GM18517 (cell line): ENCODE measurements around the gene STK17A.
A peak's percentile ranks its signal among the peaks of the same experiment; 100 is the strongest.
"Not testable (repeated sequence)": the region's sequence is repeated elsewhere in the genome, so short reads cannot be mapped to it uniquely, and the experiment has no call there.

Experiments
- ATAC-seq: cut with Tn5 transposase; IDR thresholded peaks from one replicate; pipeline ENCODE4 v1.9.1; 2021; ENCODE audit warnings: mild to moderate bottlenecking, moderate library complexity; ENCODE audit not compliant: unreplicated experiment

Gene STK17A

DNA sequence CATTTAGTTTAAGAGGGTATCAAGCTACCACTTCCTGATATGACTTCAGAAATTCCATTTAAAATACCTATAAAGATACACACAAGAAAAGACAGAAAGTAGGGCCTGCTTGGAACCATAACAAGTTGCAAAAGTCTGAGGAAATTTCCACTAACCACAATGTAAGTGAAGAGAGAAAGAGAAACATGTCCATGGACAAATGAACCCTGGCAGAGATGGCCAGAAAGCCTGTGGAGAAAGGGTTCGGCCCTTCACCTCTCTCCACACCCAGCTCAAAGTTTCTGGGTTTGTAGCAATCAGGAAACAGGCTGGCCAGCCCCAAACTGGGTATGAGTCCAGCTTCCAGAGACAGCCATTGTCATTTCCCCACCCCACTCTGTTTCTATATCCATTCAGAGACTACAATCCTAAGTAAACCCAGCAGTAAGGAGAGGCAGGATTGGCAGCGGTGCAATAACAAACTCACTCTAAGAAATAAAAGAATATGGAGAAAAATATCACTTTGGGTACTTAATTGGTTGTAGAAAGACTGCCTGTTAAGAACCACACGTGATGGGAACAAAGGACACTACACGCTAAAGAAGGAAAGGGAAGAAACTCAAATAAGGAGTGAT lies 71.1 kb downstream of the STK17A start:
- ATAC-seq = no peak

- no peak for ATAC-seq
Measured at GRCh38 chr7:43655584-43655983, 72.7 kb downstream of the STK17A start.

DNA sequence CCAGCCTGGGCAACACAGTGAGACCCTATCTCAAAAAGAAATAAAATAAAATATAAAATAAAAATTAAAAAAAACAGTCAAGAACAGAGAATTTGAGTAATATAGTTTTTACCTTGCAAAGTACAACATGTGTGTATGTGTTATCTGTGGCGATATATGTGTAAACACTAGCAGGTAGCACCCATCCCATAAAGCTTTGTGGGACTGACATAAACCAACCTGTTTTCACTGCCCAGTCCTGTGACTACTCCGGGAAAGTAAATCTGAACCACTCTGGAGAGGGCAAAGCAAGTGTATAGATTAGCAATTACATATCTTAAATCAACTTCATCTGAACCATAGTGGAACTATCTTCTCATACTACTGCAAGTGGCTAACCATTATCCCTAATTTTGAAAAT lies 74.1 kb downstream of the STK17A start:
- ATAC-seq = no peak

GRCh38 chr7:43658718-43659548 lies 76.0 kb downstream of the STK17A start:
- peak; percentile 64 for ATAC-seq

DNA sequence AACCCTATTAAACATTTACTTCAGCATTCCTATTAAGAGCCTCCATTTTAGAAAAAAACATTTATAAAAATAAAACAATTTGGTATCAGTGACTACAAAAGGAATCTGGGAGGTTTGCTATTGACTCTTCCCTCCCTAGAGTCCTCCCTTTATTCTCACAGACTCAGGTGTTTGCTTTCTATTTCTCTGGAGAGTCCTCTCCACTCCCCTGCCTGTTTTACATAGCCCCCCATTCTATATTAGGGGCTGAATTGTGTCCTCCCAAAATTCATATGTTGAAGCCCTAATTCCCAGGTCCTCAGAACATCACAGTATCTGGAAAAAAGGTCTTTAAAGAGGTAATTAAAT lies 76.6 kb downstream of the STK17A start:
- no peak for ATAC-seq

DNA sequence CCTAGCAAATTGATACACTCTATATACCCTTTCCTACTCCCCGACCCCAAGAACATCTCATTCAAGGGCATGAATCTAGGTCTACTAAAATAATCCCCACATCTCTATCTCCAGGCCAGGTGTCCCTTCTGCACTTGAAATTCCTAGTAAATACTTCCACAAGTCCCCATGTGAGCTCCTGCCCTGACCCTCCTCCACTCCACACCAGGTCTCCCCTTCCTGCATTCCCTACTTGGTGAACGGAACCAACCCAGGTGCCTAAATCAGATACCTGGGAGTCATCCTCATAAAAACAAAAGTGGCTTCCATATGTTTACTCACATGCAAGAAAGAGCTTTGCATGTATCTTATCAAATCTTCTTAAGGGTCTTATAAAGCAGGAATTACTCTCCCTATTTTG lies 77.2 kb downstream of the STK17A start:
- ATAC-seq = no peak

DNA sequence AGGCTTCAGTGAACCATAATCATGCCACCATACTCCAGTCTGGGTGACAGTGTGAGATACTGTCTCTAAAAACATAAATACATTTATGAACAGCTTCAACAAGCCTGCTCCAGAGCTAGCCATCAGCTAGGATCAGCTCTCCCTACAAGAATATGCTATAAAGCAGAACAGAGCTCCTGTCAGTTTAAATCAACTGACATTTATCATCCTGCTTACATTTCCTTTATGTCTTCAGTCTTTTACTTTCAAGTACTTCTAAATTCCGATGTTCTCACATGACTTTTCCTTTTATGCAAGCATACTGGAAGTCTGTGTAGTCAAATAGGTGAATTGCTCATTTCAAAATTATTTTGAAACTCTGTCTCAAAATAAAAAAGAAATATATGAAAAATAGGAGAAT lies 81.8 kb downstream of the STK17A start:
- no peak for ATAC-seq

DNA sequence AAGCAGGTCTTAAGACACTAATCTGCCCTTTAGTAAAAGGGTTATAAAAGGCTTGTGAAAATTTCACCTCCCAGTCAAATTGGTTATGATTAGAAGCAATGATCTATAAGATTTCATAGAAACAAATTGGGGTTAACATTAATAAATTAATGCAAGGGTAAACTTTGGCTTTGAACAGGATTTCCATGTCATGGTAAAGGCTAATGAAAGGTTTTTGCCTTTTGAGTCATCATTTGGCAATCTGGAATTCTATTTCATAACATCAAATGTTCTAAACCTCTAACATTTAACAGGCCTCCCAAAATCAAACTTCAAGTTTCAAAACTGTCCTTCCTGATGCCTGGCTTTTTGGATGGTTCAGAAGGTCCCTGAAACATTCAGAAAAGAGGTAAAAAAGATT lies 84.0 kb downstream of the STK17A start:
- no peak for ATAC-seq

- no peak for ATAC-seq
Measured at GRCh38 chr7:43668035-43668434, 85.1 kb downstream of the STK17A start.

GRCh38 chr7:43669286-43670081 lies 86.6 kb downstream of the STK17A start:
- ATAC-seq = no peak

- ATAC-seq = no peak
Measured at GRCh38 chr7:43671521-43671920, 88.6 kb downstream of the STK17A start.

DNA sequence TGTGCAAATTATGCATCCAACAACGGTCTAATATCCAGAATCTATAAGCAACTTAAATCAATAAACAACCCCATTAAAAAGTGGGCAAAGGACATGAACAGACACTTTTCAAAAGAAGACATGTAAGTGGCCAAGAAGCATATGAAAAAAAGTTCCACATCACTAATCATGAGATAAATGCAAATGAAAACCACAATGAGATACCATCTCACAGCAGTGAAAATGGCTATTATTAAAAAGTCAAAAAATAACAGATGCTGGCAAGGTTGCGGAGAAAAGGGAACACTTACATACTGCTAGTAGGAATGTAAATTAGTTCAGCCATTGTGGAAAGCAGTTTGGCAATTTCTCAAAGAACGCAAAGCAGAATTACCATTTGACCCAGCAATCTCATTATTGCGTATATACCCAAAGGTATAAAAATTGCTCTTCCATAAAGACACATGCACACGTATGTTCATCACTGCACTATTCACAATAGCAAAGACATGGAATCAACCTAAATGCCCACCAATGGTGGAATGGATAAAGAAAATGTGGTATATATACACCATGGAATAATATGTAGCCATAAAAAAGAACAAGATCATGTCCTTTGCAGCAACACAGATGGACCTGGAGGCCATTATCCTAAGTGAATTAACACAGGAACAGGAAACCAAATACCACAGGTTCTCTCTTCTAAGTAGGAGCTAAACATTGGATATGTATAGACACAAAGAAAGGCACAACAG lies 90.5 kb downstream of the STK17A start:
- ATAC-seq = not testable (repeated sequence)

- ATAC-seq = no peak
Measured at GRCh38 chr7:43674559-43675436, 91.9 kb downstream of the STK17A start.
